GM12874 (cell line): ENCODE measurements around the gene ACY1.

ENCODE experiments used
- TF ChIP-seq, protein P1 (sequence below): IDR thresholded peaks from 2 replicates; pipeline ENCODE4 v1.5.1; 2011; ENCODE audit warnings: low read depth, mild to moderate bottlenecking, control low read depth, low read length, moderate library complexity; ENCODE audit not compliant: insufficient read depth

The ACY1 gene

GRCh38 chr3:51962854-51963530 lies 20.3 kb upstream of the ACY1 start:
- TF ChIP-seq, protein P1, sequence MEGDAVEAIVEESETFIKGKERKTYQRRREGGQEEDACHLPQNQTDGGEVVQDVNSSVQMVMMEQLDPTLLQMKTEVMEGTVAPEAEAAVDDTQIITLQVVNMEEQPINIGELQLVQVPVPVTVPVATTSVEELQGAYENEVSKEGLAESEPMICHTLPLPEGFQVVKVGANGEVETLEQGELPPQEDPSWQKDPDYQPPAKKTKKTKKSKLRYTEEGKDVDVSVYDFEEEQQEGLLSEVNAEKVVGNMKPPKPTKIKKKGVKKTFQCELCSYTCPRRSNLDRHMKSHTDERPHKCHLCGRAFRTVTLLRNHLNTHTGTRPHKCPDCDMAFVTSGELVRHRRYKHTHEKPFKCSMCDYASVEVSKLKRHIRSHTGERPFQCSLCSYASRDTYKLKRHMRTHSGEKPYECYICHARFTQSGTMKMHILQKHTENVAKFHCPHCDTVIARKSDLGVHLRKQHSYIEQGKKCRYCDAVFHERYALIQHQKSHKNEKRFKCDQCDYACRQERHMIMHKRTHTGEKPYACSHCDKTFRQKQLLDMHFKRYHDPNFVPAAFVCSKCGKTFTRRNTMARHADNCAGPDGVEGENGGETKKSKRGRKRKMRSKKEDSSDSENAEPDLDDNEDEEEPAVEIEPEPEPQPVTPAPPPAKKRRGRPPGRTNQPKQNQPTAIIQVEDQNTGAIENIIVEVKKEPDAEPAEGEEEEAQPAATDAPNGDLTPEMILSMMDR, result no peak

DNA sequence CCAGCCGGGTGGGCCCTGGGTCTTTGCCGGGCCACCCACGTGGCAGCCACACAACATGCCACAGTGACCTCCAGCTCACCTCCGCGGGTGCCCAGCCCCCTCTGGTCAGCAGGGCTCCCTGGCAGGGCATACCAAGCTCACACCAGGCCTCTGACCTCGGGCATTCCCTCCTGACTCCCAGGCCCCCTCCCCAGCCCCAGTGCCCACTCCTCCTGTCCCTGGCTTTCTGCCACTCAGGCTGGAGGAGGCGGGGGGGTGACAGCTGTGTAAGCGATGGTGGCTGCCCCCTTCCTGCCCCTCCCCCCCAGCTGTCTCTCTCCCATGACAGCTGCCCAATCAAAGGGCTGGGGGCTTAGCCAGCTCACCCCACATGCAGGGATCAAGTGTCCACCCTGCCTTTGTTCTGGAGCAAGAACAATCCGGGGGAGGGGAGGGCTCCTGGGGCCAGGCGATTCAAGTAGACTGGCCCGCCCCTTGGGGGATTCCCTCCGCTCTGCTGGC lies 19.3 kb upstream of the ACY1 start:
- TF ChIP-seq, protein P1, result no peak

DNA sequence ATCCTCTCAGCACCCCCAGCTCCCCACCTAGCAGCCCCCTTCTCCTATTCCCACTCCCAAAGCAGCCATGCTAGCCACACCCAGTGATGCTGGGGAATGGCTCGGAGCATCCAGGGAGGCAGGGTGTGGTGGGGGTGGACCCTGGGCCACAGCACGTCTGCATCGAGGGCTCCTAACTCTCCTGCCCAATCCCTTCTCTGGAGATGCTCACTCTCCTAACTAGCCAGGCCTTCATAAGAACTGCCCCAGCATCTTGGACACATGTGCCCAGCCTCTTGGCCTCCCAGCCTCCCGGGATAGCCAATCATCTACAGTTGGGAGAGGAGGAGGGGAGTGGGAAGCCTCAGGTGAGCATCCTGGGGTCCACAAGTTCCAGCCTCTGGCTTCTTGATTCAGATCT lies 18.8 kb upstream of the ACY1 start:
- TF ChIP-seq, protein P1, result no peak

DNA sequence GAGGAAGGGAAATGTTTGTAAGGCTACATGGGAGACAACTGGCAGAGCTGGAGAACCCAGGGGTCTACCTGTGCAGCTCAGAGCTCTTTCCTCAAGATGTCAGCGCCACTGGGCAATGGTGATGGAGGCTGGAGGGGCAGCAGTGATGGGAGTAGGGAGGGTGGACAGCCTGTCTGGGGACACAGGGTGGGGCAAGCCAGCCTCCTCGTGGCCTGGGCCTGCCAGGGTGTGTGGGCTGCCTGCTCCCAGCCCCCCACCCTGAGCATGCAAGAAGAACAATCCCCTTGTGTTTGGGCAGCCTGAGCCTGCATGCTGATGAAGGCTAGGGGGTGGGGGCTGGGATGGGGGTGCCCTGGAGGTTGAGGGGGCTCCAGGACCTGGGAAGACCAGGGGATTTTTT lies 17.3 kb upstream of the ACY1 start:
- TF ChIP-seq, protein P1, result no peak

DNA sequence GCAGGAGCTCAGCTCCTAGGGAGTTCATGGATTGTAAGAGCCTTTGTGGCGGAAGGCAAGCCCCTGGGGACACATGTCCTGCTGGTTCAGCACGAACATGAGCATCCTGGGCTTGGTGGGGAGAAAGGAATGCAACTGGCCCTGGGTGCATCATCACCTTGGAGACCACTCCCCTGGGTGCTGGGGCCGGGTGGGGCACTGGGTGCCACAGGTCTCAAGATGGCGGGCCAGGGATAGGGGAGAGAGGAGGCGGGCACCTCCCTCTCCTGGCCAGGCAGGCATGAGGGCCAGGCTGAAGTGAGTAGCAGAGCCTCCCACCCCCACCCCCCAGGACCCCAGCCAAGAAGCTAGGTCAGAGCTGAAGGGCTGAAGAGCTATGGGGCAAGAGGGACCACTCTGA lies 16.8 kb upstream of the ACY1 start:
- TF ChIP-seq, protein P1, result no peak

GRCh38 chr3:51966922-51967383 lies 16.4 kb upstream of the ACY1 start:
- TF ChIP-seq, protein P1, result no peak

DNA sequence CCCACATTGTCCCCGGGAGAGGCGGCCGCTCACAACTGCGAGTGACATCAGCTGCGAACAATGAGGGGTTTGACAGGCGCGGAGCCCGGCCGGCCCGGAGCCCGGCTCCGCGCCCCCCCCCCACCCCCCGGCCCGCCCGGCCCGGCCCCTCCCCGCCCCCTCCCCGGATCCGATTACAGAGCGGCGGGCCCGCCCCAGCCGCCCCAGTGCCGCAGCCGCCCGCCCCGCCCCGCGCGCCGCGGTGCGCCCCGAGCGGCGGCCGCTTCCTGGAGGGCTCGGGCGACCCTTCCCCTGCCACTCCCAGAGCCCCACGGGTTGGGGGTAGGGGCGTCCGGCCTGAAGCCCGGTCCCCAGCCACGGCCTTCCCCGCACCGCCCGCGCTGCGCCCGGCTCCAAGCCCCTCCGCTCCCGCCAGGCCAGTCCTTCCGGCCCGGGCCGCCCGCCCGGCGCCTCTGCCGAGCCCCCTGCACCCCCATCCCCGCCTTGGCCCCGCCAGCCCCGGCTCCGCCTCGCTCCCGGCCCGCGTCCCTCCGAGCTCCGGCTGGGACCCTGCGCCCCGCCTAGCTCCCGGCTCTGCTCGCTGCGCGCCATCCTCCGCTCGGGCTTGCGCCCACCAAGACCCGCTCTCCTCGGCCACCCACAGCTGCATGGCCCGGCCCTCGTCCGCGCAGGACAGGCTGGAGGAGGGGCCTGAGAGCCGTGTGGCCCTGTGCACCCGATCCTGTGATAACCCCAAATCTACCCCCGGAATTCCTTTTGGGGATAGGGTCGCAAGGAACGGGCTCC lies 15.8 kb upstream of the ACY1 start, which contains the start of gene PCBP4:
Gene PCBP4, minus strand, starts transcription at position 71 of the 786 bp plus-strand sequence. CDS start 6,214 bp downstream, outside the sequence.
- TF ChIP-seq, protein P1, result no peak
